Fibroblast of the aortic adventitia (primary cell): ENCODE results near the gene TRPM3. TPM values are rescaled to one million over a fixed set of nuclear protein-coding genes. Genes with fewer than 3 reads are reported as not detected.

Experiments
- DNase-seq: peaks from one replicate; pipeline ENCODE4 v3.0.0-alpha.2; 2010; ENCODE audit warnings: low read depth
- H3K4me3 ChIP-seq: 2 replicates; pipeline ENCODE4 v1.5.1; 2011; ENCODE audit warnings: low read depth, mild to moderate bottlenecking, control low read depth, low read length, moderate library complexity
- CTCF ChIP-seq: IDR thresholded peaks from 2 replicates; pipeline ENCODE4 v1.5.1; 2011; ENCODE audit warnings: mild to moderate bottlenecking, low read length, control low read depth, inconsistent platforms; ENCODE audit not compliant: insufficient read depth
- total RNA-seq: library from RNA; depleted of rRNA; stranded (reverse); fragments of >200 nt; gene quantifications from 2 replicates; pipeline ENCODE4 v1.2.3, GENCODE V29; 2012; ENCODE audit warnings: low replicate concordance

Gene TRPM3
- total RNA-seq, 1 donor = 8.8 TPM

GRCh38 chr9:70491426-70492318, 629.7 kb downstream of the TRPM3 start:
- H3K4me3 ChIP-seq = no peak overlapping the region
- no peak for TF ChIP-seq CTCF
- DNase-seq = peak; percentile 37

- no peak overlapping the region for H3K4me3 ChIP-seq
- no peak for DNase-seq
- TF ChIP-seq CTCF = no peak
These were observed 630.9 kb downstream of the TRPM3 start for GRCh38 chr9:70490478-70490877.

- H3K4me3 ChIP-seq = no peak overlapping the region
- no peak for TF ChIP-seq CTCF
- DNase-seq = peak; percentile 46
These were observed 632.7 kb downstream of the TRPM3 start for GRCh38 chr9:70488793-70489105.

- DNase-seq = no peak
These were observed 633.2 kb downstream of the TRPM3 start for GRCh38 chr9:70488098-70488792.

GRCh38 chr9:70486127-70486526, 635.3 kb downstream of the TRPM3 start:
- H3K4me3 ChIP-seq = no peak overlapping the region
- TF ChIP-seq CTCF = no peak
- no peak for DNase-seq

More at GRCh38 chr9:70488098-70488792, 633.2 kb downstream of the TRPM3 start:
- no peak for TF ChIP-seq CTCF
- H3K4me3 ChIP-seq = no peak overlapping the region

GRCh38 chr9:70485273-70485858, 636.1 kb downstream of the TRPM3 start:
- no peak for TF ChIP-seq CTCF
- no peak overlapping the region for H3K4me3 ChIP-seq
- peak; percentile 34 for DNase-seq
